ENCODE results near the gene LY6G5B.
A peak's percentile ranks its signal among the peaks of the same experiment; 100 is the strongest.
"Not testable (repeated sequence)": the region's sequence is repeated elsewhere in the genome, so short reads cannot be mapped to it uniquely, and the experiment has no call there.

Gene LY6G5B

GRCh38 chr6:31692886-31693285, 23.1 kb downstream of the LY6G5B start:
- DNase-seq = no peak

GRCh38 chr6:31693535-31693934, 23.8 kb downstream of the LY6G5B start:
- DNase-seq = no peak

- DNase-seq = no peak
These were observed 27.8 kb downstream of the LY6G5B start for GRCh38 chr6:31697555-31697954.

GRCh38 chr6:31700740-31701401, 31.1 kb downstream of the LY6G5B start:
- no peak for DNase-seq

- no peak for DNase-seq
These were observed 32.1 kb downstream of the LY6G5B start for GRCh38 chr6:31701666-31702404.

GRCh38 chr6:31702405-31702818, 32.6 kb downstream of the LY6G5B start:
- no peak for DNase-seq

- DNase-seq = peak; percentile 79
These were observed 33.3 kb downstream of the LY6G5B start, which contains the start of gene ABHD16A for GRCh38 chr6:31702819-31703716. ABHD16A (minus strand) TSS chr6:31703324; CDS start chr6:31703281, 43 bp downstream.

GRCh38 chr6:31705931-31706330, 36.2 kb downstream of the LY6G5B start:
- no peak for DNase-seq

GRCh38 chr6:31706599-31706998, 36.8 kb downstream of the LY6G5B start, which contains the start of gene LY6G6F:
LY6G6F (plus strand) TSS chr6:31706866; CDS start chr6:31706907, 41 bp downstream.
- no peak for DNase-seq

- DNase-seq = no peak
These were observed 37.9 kb downstream of the LY6G5B start for GRCh38 chr6:31707701-31708100.

- no peak for DNase-seq
These were observed 38.4 kb downstream of the LY6G5B start for GRCh38 chr6:31708224-31708623.

GRCh38 chr6:31709157-31709556, 39.4 kb downstream of the LY6G5B start:
- DNase-seq = not testable (repeated sequence)

GRCh38 chr6:31710523-31711219, 40.9 kb downstream of the LY6G5B start:
- no peak for DNase-seq

GRCh38 chr6:31711233-31711632, 41.5 kb downstream of the LY6G5B start:
- DNase-seq = no peak

- DNase-seq = no peak
These were observed 42.5 kb downstream of the LY6G5B start for GRCh38 chr6:31712296-31712695.

GRCh38 chr6:31713465-31713864, 43.7 kb downstream of the LY6G5B start:
- DNase-seq = no peak

- DNase-seq = no peak
These were observed 44.4 kb downstream of the LY6G5B start for GRCh38 chr6:31713991-31714684.

GRCh38 chr6:31715022-31715958, 45.5 kb downstream of the LY6G5B start, which contains the start of gene LY6G6D:
LY6G6D (plus strand) TSS chr6:31715348; CDS start chr6:31715356, 8 bp downstream.
- no peak for DNase-seq

GRCh38 chr6:31717499-31718222, 47.9 kb downstream of the LY6G5B start:
- no peak for DNase-seq

- DNase-seq = no peak
These were observed 48.5 kb downstream of the LY6G5B start for GRCh38 chr6:31718265-31718664.
